Hepatic stellate cell (primary cell): ENCODE data around the gene C1orf21.

Experiments
- DNase-seq: peaks from one replicate; pipeline ENCODE4 v3.0.0; 2011; ENCODE audit warnings: low spot score

C1orf21 gene

DNA sequence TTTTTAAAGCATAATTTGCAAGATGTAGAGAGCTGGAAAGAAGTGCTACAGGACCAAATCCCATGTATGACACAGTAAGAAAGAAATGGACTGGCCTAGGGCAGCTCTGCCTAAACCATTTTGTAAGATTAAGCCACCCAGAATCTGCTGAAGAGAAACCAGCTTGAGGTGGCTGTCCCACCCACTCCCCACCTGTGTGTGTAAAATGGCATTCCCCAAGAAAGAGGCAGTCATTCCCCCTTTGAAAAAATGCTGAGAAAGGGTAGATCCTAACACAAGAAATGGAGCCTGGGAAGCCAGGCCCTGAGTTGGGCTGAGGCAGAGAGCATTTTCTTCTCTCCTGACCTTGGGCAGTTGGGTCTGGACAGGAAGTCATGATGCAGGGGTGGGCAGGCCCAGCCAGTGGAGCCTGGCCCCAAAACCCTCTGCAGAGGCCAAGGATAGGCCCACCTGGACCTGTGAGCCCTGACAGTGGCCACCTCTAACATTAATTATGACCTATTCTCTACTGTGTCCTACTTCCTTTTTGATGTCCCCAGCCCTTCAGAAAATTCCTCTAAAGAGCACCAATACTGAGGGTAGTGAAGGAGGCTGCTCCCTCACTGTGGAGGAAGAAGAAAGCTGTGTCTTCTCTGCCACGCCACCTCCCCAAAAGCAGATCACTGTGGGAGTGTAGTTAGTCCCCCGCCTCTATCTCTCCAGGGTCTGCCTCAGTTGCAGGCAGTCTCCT, 273.8 kb downstream of the C1orf21 start:
- no peak for DNase-seq

DNA sequence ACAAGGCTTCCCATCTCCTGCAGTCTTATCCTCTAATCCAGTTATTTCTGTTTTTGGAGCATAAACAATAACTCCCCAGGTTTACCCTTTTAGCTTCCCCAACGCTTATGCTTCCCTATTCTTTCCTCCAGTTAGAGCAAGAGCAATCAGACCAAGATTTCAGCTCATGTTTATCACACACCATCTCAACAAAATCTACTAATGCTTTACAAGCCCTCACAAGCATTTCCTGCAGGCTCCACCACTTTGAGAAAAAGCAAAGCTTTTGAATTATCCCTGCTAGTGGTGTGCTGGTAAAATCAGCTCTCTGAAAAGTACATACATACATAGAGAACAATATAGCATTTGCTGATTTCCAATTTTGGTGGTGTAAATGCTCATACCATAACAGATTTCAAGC, 275.0 kb downstream of the C1orf21 start:
- no peak for DNase-seq

DNA sequence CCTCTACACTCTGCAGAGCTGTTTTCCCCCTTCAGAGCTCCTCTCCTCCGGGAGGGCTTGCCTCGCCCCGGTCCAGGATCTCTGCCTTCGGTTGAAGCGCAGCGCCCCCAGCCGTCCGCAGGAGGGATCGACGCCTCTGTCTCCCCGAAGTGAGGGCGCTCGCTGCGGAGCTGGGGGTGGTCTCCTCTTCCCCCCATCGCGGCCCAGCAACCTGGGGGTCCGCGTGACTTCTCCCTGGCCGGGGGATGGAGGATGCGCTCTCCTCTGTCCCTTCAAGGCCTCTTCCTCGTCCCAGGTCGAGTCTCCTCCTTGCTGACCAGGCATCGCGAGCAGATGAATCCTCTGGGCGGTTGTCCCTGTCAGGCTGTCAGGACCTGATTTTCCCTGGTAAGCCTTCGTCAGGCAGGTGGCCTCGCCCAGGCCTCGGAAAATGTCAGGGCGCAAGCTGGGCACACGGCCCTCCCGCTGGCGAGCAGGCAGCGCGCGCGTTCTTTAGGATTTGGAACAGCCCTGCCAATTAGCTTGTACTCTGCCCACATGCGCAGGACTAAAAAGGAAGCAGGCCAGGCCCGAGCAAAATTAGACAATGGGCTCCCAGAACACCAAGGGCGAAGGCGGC, 277.3 kb downstream of the C1orf21 start:
- DNase-seq: peak; percentile 78

DNA sequence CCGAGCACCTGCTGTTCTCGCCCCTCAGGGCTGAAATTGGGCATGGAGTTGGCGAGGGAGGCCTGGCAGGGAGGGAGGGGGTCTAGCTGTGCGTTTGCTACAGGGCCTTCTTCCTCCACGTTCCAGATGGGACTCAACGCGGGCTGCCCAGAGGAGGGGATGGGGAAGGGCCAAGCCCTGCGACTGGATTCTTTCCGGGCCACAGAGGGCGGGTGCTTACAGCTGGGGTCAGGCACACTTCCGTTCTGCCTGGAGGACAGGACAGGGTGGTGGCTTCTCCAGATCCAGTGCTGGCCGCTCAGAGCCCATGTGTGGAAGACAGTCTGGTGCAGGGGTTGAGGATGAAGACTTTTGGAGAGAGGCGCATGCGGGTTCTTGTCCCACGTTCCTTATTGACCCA, 277.8 kb downstream of the C1orf21 start:
- no peak for DNase-seq

DNA sequence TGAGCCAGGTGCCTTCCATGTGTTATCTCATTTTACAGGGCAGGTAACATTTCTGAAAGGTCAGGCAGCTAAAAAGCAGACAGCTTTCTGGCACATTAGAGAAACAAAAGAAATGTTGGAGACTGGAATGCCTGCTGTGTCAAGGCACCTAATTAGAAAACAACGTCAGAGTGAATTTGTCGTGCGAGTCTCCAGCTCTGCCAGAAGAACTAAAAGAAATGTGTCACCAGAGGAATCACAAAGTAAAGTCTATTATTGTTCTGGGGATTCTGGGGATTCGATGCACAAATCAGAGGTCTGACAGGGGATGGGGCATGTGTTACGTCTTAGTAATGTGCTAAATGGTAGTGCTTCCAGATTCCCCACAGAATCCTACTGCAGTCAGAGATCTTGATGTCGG, 278.5 kb downstream of the C1orf21 start:
- no peak for DNase-seq

DNA sequence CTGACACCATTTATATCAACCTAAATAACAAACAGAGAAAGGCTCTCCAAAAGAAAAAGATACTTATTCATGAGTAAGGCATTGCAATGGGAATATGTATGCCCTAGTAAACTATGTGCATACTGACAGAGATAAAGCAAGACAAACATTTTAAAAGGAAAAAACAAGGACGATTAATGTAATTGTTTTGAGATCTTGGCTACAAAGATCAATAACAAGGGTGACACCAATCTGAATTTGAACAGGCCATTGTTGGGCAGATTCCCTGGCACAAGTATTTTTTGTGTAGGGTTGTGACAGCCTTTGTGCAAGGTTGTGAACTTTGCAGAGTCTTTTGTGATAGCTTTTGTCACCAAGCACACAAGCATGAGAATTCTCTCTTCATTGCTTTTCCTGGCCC, 282.6 kb downstream of the C1orf21 start:
- DNase-seq: no peak

DNA sequence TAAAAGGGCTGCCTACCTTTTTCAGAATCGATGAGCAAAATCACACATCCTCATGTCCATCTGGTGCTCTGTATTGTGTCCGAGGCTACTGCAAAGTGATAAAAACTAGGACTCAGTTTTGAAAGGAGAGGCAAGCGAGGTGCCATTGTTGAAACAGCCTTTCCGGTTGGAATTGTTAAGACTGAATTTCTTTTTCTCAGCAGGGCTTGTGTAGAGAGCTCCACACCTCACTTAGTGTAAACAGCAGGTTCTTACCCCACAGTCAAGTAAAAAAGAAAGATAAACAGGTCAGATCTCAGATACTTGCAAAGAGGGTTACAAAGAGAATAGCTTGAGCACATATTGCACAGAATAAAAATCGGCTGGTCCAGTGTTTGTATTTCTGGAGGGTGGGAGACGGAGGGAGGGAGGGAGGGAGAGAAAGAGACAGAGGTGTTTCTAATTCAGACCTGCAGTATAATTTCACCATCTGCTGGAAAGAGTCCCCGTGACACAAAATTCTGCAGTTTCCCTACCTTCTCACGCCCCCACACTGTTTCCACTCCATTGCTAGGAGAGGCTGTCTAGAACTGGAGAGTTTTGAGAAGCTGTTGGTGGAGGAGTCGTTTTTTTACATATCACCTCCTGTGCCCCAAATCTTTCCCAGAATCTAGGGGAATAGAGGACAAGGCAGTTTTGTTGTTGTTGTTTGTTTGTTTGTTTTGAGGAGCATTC, 285.3 kb downstream of the C1orf21 start:
- DNase-seq: no peak

DNA sequence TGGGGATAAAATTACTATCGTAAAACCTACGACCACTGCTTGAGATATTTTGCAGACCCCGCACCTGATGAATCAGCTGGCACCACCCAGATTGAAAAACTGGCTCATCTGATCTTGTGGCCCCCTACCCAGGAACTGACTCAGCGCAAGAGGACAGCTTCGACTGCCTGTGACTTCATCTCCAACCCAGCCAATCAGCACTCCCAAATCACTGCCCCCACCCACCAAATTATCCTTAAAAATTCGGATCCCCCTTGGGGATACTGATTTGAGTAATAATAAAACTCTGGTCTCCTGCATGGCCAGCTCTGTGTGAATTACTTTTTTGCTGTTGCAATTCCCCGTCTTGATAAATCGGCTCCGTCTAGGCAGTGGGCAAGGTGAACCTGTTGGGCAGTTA, 286.5 kb downstream of the C1orf21 start:
- DNase-seq: no peak

DNA sequence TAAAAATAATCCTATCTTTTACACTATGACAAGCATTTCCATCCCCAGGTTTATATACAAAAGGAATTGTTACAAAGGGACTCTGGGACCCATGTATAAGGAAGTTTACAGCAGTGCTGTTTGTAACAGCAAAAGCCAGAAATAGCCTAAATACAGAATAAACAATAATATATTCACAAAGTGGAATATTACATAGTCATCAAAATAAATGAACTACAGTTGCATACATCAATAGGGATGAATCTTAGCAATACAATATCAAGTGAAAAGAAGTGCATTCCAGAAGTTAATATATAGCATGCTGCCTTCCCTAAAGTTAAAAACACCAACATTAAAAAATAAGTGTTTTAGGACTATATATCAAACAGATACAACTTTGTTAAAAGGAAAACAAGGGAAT, 290.5 kb downstream of the C1orf21 start:
- no peak for DNase-seq
